Measurements from ENCODE around the gene CCL13. TPM values are rescaled to one million over a fixed set of nuclear protein-coding genes. Genes with fewer than 3 reads are reported as not detected.

Gene CCL13
- total and polyA plus RNA-seq, 7 donors = 1.7 to 47.9 (median 2.1) TPM; not detected in 2

- 65 to 74% methylated on average over 9 of the region's 9 CpGs for WGBS, 2 donors
- H3K4me1 ChIP-seq = no peaks in the 10 kb centered on the region
- H3K4me3 ChIP-seq = no peak overlapping the region
- DNase-seq = no peak
- intact Hi-C loops (cut with DNase I) = no loop called here
- H3K27ac ChIP-seq = no peak overlapping the region
- no peaks in the 10 kb centered on the region for H3K9me3 ChIP-seq
- H3K27me3 ChIP-seq = peaks cover 0 to 7% (median 0%) of the 10 kb centered on the region in 3 donors
- TF ChIP-seq POLR2A (IDR thresholded peaks at IDR 0.05) (no peak), CTCF (IDR thresholded peaks at IDR 0.05) (no peak), POLR2AphosphoS5 (IDR thresholded peaks at IDR 0.05) (no peak), EP300 (IDR thresholded peaks at IDR 0.05) (no peak)
- H3K36me3 ChIP-seq = no peaks in the 10 kb centered on the region
Measured at GRCh38 chr17:34384822-34385605, 28.7 kb downstream of the CCL13 start.

GRCh38 chr17:34386343-34386696, 30.0 kb downstream of the CCL13 start:
- 73 to 89% methylated on average over 5 of the region's 5 CpGs for WGBS, 2 donors
- Histone ChIP-seq H3K4me3 (no peak overlapping the region), H3K27ac (no peak overlapping the region), H3K4me1 (no peaks in the 10 kb centered on the region), H3K9me3 (no peaks in the 10 kb centered on the region), H3K27me3 (peaks cover 0 to 7% (median 0%) of the 10 kb centered on the region in 3 donors), H3K36me3 (no peaks in the 10 kb centered on the region)
- intact Hi-C loops (cut with DNase I) = no loop called here
- no peak for DNase-seq
- TF ChIP-seq POLR2AphosphoS5 (IDR thresholded peaks at IDR 0.05) (no peak), CTCF (IDR thresholded peaks at IDR 0.05) (no peak), POLR2A (IDR thresholded peaks at IDR 0.05) (no peak), EP300 (IDR thresholded peaks at IDR 0.05) (no peak)

- Histone ChIP-seq H3K27me3 (peaks cover 0 to 4% (median 0%) of the 10 kb centered on the region in 3 donors), H3K27ac (no peak overlapping the region), H3K4me1 (no peaks in the 10 kb centered on the region), H3K36me3 (no peaks in the 10 kb centered on the region), H3K9me3 (no peaks in the 10 kb centered on the region), H3K4me3 (no peak overlapping the region)
- 75 to 79% methylated on average over 5 of the region's 5 CpGs for WGBS, 2 donors
- TF ChIP-seq POLR2AphosphoS5 (IDR thresholded peaks at IDR 0.05) (no peak), EP300 (IDR thresholded peaks at IDR 0.05) (no peak), CTCF (IDR thresholded peaks at IDR 0.05) (no peak), POLR2A (IDR thresholded peaks at IDR 0.05) (no peak)
- no peak for DNase-seq
- intact Hi-C loops (cut with DNase I) = no loop called here
Measured at GRCh38 chr17:34386697-34387550, 30.6 kb downstream of the CCL13 start.

GRCh38 chr17:34387566-34387965, 31.3 kb downstream of the CCL13 start:
- no peak overlapping the region for H3K4me3 ChIP-seq
- WGBS, 2 donors = 55 to 62% methylated on average over 5 of the region's 5 CpGs
- no peak for DNase-seq
- no peaks in the 10 kb centered on the region for H3K36me3 ChIP-seq
- no peaks in the 10 kb centered on the region for H3K4me1 ChIP-seq
- TF ChIP-seq EP300 (IDR thresholded peaks at IDR 0.05) (no peak), POLR2A (IDR thresholded peaks at IDR 0.05) (no peak), CTCF (IDR thresholded peaks at IDR 0.05) (no peak)
- no peaks in the 10 kb centered on the region for H3K27me3 ChIP-seq
- no peaks in the 10 kb centered on the region for H3K9me3 ChIP-seq
- intact Hi-C loops (cut with DNase I) = no loop called here
- H3K27ac ChIP-seq = no peak overlapping the region
